ENCODE data around the gene OR6B2.
"Not testable (repeated sequence)": the region's sequence is repeated elsewhere in the genome, so short reads cannot be mapped to it uniquely, and the experiment has no call there.

Gene OR6B2

DNA sequence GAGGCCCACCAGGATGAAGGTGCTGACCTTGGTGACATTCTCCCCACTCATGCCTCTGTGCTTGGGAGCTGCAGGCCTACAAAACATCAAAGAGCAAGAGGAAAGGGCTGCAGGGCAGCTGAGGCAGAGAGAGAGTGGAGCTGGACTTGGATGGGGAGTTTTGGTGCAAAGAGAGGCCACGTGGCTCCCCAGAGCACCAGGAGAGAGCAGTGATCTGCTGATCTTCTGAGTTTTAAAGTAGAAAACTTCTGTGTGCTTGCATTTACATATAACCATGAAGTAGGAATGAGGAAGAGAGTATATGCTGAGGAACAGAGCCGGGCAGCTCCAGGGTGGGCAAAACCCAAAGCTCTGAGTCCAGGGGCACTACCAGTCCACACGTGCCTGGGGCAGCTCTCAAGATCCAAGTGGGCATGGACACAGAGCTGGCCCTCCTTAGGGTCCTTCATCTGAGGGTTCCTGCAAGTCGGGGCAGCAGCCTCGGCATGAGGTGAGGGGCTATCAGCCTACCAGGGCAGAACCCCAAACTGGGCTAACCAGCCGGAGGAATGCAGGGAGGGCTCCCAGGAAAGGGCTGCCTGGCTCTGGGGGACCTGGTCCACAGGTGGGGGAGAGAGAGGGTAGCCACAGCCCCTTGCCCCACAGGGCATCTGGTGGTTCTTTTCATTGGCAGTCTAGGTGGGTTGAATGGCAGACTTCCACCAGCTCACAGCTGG, at the start of gene OR6B2:
TSS of gene OR6B2 (minus strand) at position 51 of the 716 bp plus-strand sequence. CDS start at position 51, 0 bp downstream.
- DNase-seq = no peak

DNA sequence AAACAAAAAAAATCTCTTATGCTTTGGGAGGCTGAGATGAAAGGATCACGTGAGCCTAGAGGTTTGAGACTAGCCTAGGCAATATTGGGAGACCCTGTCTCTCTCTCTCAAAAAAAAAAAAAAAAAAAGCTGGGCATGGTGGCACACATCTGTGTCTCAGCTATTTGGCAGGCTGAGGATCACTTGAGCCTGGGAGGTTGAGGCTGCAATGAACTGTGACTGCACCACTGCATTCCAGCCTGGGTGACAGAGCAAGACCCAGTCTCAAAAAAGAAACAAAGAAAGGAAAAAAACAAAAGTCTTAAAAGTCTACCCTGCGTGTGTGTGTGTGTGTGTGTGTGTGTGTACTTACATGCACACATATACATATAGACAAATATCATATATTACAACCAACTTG, 48.4 kb upstream of the OR6B2 start:
- no peak for DNase-seq

DNA sequence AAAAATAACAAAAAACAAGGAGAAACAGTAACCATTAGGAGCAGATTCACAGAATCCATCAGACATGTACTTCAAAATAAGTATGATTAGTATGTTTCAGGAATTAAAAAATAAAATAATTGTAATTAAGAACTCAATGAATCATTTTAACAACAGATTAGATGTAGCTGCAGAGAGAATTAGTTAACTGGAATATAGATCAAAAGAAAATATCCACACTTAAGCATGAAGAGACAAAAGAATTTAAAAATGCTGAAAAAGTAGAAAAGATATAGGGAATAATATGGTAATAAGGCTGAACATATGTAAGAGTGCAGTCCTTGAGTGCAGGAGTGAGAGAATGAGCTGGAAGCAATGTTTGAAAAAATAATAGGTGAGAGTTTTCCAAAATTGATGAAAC, 47.2 kb upstream of the OR6B2 start:
- no peak for DNase-seq

DNA sequence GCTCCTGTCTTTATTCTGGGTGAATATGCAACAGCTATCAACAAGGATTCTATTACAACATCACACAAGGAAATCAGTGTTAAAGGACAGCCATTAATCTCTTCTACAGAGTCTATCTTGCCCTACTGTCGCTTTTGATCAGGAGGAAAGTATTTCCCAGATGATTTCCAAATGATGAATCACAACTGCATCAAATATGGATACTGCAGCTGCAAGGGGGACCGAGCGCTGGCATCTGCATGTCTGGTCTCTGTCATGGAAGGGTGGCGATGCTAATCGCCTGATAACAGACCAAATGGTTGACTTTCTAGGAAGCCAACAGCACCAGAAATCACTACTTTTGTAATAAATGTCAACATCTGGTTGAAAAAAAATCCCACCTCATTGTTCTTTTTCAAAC, 44.3 kb upstream of the OR6B2 start:
- DNase-seq = no peak

DNA sequence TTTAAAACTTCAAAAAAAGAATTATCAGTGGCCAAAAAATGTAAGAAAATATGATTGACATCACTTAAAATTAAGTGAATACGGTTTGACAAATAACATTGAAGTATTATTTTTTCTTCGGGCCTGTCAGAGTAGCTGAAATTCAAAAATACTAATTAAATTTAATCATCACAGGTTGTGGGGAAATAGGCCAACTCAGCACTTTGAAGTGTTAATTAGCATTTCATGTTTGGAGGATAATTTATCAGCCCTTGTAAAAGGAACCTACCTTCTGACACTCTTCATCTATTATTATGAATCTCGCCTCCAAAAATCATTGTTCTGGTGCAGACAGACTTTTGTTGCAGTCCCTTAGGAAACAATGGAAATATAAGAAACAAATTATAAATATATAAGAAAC, 40.7 kb upstream of the OR6B2 start:
- DNase-seq = no peak

DNA sequence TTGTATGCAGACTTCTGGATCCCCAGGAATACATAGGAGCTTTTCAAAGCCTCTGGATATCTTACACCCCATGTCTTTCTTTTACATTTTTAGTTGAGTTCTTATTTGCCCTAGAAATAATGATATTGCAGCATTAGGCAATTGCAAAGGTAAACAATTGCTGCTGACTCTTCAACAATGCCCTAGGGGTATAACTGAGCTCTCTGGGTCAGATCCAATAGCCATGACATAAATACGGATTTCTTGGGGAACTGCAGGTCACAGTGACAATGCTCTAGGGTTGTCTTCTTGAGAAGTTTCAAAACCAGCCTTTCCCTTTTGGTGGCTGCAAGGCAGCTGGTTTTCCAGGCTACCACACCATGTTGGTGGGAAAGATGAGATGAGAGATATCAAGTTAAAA, 39.6 kb upstream of the OR6B2 start:
- DNase-seq = no peak

DNA sequence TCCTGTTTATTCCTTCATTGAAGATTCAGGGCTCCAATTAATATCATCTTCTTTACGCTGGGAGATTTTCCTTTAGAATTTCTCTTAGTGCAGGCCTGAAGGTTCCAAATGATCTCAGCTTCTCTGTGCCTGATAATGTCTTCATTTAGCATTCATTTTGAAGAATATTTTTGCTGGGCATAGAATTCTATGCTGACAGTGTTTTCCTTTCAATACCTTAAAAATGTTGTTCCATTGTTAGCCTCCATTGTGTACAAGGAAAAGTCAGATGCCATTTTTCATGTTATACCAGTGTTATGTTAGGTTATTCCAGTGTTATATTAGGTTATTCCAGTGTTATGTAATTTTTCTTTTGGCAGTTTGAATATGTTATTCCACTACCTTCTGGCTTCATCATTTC, 38.0 kb upstream of the OR6B2 start:
- no peak for DNase-seq

DNA sequence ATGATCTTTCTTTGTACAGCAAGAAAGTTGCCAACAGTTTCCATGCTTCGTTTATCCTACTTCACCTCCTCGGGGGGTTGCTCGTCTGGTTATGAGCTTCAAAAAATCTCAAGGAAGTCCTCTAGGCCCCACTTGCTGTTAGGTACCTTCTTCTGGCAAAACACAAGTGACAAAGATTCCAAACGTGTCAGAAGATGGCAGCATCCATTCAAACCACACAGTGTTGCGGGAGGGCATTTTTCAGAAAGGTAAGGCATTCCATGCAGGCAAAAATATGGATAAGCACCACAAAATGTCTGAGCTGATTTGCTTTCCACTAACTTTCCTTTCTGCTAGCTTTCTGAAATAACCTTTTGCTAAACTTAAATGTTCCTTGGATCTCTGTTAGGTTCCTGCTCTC, 36.3 kb upstream of the OR6B2 start:
- no peak for DNase-seq

DNA sequence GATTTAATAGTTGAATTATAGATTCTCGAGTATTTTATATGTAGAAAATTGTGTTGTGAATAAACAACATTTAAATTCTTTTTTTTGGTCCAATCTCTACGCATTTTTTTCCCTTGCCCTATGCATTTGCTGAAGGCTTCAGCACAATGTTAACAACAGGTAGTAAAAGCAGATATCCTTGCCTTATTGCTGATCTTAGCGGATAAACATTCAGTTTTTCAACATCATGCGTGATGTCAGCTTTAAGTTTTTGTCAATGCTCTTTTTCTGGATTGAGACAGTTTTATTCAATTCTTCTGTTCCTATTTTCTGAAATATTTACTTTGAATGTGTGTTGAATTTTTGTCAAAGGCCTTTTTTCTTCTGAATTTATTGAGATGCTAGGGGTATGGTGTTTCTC, 34.7 kb upstream of the OR6B2 start:
- no peak for DNase-seq

DNA sequence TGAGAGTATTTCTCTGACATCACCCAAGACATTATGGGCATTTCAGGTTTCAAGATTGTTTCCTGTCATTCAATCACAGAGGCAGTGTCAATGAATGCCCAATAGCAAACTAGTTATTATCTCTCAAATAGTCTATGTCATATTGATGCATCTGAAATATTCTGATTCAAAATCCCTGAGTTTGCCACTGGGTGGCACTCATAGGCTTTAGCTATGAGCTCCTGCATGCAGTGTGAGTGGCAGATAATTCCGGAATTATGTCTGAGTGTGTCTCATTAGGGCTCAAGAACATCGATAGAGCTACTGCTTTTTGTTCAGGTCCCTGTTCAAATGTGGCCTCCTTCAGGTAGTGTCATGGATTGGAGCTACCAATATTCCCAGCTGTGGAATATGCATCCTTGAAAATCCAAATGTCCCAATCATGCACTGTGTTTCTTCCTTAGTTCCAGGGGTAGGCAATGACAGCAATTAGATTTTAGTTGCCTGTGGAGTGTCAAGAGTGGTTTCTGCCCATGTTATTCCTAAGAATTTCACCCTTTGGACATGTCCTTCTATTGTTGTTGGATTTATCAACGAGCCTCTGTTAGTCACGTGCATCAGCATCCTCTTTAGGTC, 30.9 kb upstream of the OR6B2 start:
- DNase-seq = no peak

DNA sequence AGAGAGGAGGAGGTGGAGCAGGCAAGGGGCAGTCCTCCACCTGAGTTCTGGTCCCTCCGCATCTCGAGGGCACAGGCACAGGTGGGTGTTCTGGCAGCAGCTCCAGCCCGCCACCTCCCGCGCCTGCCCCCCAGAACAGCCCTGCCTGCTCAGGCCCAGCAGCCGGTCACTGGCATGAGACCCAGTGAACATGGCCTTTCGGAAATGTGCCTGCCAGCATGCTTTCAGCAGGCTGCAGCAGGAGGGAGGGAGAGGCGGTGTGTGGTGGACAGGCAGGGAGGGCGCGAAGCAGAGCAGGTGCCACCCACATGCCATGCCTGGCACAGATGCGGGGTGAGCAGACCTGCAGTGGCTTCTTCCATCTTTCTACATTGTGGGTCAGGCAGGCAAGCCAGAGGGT, 26.4 kb upstream of the OR6B2 start:
- DNase-seq = no peak

DNA sequence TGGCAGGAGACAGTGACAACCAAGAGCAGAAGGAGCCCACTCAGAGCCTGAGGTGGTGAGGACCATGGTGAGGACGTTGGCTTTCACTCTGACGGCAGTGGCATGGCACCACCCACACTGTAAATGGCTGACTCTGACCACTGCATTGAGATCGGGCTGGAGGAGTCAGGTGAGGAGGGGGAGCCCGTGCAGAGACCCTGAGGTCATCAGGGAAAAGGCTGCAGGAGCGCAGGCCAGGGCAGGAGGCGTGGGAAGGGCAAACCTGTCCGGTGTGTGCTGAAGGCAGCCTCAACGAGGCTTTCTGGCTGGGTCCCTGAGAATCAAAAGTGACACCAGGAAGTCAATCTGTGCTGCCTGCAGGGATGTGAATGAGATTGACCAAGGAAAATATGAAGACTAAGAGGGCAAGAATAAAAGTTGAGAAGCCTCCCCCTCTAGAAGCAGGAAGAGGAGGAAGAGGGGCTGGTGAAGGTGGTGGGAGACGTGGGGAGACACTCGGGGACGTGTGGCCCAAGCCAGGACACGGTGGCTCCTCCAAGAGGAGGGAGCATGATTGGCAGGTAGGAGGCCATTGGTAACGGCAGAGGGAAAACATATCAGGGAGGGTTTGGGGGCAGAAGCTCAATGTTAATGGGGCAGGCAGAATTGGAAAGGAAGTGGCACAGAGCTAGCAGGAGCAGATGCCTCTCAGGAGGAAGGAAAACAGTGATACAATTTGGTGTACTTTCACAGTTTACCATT, 25.1 kb upstream of the OR6B2 start:
- DNase-seq = no peak

DNA sequence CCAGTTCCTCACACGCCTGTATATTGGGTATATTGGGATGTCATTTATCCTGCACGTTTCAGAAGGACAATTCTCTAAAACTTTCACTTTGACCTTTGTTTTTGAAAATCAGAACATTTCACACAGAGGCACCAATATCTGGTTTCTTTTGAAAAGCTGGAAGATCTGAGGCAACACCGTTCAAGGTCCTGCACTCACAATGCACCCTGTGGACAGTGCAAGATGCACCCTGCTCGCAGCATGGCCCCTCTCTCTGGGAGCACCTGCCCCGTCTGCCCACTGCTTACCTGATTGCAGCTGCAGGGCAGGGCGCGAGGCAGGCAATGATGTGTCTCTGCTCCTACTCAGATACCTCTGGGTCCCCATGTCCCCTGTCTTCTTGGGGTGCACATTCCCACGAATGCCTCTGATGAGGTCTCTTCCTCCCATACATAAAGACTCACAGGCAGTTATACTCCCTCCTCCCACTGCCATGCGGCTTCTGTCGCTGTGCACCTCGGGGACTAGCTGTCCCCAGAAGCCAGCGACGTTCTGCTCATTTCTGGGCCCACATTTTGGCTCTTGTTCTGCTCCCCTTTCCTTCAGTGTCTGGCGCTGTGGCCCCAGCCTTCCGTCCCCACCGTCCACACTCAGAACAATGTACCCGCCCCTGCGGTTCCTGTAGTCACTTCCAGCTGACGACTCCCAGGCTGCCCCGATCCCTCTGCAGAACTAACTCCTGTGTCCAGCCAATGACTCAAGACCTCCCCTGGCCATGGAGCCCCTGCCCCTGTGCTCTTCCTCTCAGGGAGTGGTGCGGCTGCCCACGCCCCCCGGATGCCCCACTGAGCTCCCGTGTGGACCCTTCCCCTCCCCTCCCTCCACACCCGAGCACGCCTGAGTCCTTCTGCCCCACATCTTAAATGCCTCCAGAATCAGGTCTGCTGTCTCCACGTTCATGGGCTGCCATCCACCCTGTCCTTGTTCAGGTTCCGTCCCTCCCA, 23.2 kb upstream of the OR6B2 start, which contains the start of gene OR6B3:
TSS of gene OR6B3 (minus strand) at position 349 of the 983 bp plus-strand sequence.
- DNase-seq = no peak

DNA sequence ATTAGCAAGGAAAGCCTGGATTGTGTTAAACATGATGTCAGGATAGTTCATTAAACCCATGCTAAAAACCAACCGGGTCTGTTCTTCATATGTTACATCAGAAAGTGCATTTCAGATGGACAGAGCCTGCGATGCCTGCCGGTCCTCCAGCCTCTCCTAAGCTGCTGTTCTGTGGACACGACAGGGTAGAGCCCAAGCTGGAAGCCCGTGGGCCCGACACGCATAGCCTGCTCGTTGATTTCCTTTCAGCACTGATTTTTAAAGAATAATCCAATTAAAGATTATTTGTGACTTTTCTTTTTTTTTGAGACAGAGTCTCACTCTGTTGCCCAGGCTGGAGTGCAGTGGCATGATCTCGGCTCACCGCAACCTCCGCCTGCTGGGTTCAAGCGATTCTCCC, 22.3 kb upstream of the OR6B2 start:
- no peak for DNase-seq

DNA sequence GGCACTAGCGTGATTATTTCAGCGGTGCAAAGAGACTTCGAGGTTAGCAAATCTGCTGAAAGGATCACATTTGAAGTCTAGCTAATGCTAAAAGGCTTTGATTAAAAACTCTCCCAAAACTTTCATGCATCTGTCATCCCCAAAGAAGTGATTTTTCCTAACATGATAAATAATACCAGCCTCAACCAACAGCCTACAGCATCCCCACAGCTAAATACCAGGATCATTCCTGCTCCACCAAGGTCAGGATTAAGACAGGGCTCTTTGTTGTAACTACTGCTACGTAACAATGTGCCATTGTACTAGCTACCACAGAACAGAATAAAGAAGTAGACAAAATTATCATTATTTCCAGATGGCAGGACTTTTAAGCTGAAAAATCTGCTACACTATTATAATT, 21.5 kb upstream of the OR6B2 start:
- DNase-seq = no peak

DNA sequence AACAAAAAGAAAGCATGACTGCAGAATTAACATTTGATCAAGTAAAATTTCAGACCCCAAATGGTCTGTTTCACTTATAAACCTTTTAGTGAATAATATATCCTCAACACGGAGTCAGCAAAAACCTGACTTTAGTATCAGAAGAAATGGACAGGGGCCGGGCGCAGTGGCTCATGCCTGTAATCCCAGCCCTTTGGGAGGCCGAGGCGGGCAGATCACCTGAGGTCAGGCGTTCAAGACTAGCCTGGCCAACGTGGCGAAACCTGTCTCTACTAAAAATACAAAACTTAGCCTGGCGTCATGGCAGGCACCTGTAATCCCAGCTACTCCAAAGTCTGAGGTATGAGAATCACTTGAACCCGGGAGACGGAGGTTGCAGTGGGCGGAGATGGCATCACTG, 20.0 kb upstream of the OR6B2 start:
- no peak for DNase-seq

DNA sequence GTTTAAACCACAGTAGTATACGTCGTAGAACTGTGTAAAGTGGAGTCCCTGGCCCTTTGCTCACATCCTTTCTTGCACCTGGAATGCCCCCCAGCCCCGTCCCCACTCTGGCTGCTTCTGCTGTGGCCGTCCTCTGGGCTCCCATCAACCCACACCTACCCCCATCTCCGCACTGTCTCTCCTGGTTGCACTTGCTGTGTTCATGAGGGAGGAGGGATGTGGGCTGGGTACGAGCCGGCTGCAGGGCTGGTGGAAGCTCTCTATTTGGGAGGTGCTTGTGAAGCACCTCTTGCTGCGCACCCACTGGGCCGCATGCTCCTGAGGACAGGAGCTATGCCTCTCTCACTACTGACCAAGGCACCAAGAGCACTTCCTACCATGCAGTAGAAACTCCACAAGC, 18.0 kb upstream of the OR6B2 start:
- no peak for DNase-seq

DNA sequence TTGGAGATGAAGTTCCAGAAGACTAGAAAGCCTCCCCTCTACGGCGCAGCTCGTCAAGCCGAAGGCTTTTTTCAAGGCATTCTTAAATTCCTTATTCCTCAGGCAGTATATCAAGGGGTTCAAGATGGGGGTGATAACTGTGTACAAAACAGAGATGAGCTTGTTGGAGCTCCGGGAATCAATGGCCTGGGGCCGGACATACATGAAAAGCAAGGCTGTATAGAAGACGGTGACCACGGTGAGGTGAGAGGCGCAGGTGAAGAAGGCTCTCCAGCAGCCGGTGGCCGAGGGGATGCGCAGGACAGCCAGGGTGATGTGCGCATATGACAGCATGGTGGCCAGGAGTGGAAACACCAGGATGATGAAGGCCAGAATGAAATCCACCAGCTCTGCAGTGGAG, 14.9 kb upstream of the OR6B2 start:
- no peak for DNase-seq

DNA sequence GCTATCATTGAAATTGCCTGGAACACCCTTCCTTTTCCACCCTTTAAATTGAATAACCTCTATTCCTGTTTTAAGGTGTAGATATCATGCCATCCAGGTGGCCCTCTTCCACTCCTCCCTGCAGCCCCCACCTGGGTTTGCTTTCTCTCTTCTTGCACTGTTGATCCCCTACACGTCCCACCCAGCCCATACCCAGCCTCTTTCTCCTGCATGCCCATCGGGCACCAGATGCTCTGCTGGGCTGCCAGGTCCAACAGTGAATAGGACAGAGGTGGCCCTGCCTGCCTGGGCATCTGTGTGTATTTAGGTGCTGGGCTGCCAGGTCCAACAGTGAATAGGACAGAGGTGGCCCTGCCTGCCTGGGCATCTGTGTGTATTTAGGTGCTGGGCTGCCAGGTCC, 13.9 kb upstream of the OR6B2 start:
- DNase-seq = not testable (repeated sequence)

DNA sequence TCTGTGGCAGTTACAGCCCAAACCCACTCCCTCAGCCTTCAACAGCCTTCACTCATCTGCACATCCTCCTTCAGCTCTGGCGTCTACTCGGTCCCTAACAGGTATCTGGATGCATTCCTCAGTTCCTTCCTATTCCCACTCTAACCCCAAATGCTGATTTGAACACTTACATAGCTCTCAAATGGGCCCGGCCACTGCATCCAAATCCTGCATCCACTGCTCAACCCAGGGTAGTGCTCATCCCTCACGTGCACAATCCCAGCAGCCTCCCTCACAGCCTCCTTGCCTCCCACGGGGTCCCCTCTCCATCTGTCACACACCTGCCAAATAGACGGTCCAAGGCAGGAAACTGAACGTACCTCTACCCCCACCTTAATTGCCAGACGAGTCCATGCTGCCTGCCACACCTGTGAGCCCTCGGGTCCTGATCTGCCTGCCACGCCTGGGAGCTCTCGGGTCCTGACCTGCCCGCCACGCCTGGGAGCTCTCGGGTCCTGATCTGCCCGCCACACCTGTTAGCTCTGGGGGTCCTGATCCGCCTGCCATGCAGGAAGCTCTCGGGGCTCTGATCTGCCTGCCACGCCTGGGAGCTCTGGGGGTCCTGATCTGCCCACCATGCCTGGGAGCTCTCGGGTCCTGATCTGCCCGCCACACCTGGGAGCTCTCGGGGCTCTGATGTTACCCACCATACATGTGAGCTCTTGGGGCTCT, 13.2 kb upstream of the OR6B2 start:
- no peak for DNase-seq

DNA sequence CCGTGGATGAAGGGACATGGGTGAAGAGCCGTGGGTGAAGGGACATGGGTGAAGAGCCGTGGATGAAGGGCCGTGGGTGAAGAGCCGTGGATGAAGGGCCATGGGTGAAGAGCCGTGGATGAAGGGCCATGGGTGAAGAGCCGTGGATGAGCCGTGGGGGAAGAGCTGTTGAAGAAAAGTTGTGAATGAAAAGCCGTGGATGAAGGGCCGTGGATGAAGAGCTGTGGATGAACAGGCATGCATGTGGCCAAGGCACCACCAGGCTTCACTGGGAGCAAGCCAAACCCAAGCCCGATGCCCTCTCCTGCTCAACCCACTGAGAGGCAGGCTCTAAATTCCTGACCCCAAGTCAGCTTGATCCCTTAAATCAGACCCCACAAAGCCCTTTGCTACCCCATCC, 12.5 kb upstream of the OR6B2 start:
- DNase-seq = no peak

DNA sequence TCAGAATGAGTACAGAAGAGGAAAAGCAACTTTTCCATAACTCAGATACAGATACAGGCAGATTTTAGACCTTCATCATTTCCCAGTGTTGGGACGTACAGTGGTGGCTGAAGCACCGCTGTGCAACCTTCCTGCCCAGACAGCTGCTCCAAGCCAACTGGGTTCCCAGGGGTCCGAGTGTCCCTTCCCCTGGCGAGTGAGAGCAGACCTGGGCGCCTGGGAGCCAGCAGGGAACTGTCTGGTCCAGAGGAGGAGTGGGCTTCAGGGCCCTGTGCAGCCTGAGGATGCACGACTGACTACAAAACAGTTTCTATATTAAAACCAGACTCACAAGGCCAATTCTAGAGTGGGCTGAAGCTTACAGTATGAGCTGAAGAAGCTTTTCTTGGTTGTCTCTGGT, 11.1 kb upstream of the OR6B2 start:
- DNase-seq = no peak

Measured in NCI-H2171 (cell line).